ENCODE results near the gene PALLD. TPM values are rescaled to one million over a fixed set of nuclear protein-coding genes. Genes with fewer than 3 reads are reported as not detected.
A peak's percentile ranks its signal among the peaks of the same experiment; 100 is the strongest.

Gene PALLD
- total and polyA plus RNA-seq, 2 of the 8 experiments (the other 6 are each of a cell fraction or from before 2014, with no cell fraction given) = 10.5 to 25.0 TPM

DNA sequence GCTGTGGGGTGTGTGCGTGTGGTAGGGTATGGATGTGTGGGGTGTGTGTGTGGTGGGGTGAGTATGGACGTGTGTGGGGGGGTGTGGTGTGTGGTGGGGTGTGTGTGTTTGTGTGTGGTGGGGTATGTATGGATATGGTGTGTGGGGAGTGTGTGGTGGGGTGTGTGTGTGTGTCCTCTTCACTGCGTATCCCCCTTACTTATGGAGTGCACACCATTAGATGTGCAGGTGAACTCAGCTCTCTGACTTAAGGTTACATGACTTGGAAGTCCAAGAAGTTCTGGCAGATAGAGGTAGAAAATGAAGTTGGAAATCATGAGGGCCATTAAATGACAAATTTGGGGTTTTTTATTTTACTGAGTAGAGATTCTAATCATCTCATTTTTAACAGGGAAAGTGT is 182.5 kb downstream of the PALLD start:
- H3K27ac ChIP-seq (ENCODE audit: low read depth, low read length) = no peak overlapping the region
- TF ChIP-seq TAF7 (optimal IDR thresholded peaks at IDR 0.05; ENCODE audit: borderline replicate concordance, low read depth, low read length) = no peak
- TF ChIP-seq JUND (IDR thresholded peaks at IDR 0.05; ENCODE audit: low read length) = no peak
- TF ChIP-seq RNF2 (IDR thresholded peaks at IDR 0.05; ENCODE audit: borderline replicate concordance, low read depth, low read length, missing control alignments, poor library complexity, severe bottlenecking) = no peak
- TF ChIP-seq RFX5 (IDR thresholded peaks at IDR 0.05; ENCODE audit: borderline replicate concordance, low read depth, low read length) = no peak
- TF ChIP-seq TBP (IDR thresholded peaks at IDR 0.05; ENCODE audit: low read depth, low read length) = no peak
- TF ChIP-seq TAF1 (IDR thresholded peaks at IDR 0.05; ENCODE audit: low read depth, low read length) = no peak
- no peak for TF ChIP-seq EP300 (IDR thresholded peaks at IDR 0.05; ENCODE audit: borderline replicate concordance in 1 of 2, low read depth in 2 of 2, low read length in 2 of 2)
- no peak for TF ChIP-seq CTBP2 (IDR thresholded peaks at IDR 0.05; ENCODE audit: borderline replicate concordance, insufficient read depth, insufficient read length, low read length)
- TF ChIP-seq CEBPB (IDR thresholded peaks at IDR 0.05; ENCODE audit: low read depth, low read length) = no peak
- no peak for TF ChIP-seq GTF2F1 (IDR thresholded peaks at IDR 0.05; ENCODE audit: borderline replicate concordance, low read depth, low read length)
- TF ChIP-seq, protein P1, sequence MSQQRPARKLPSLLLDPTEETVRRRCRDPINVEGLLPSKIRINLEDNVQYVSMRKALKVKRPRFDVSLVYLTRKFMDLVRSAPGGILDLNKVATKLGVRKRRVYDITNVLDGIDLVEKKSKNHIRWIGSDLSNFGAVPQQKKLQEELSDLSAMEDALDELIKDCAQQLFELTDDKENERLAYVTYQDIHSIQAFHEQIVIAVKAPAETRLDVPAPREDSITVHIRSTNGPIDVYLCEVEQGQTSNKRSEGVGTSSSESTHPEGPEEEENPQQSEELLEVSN (IDR thresholded peaks at IDR 0.05) = no peak
- TF ChIP-seq SP4 (IDR thresholded peaks at IDR 0.05; ENCODE audit: low read length) = no peak
- TF ChIP-seq CHD1 (IDR thresholded peaks at IDR 0.05; ENCODE audit: low read depth, low read length) = no peak

More for the DNA sequence above, 182.5 kb downstream of the PALLD start:
- no peak for FAIRE-seq
- H3K4me1 ChIP-seq (replicated peaks in 1 of 4; ENCODE audit: control insufficient read depth in 3 of 4, insufficient read depth in 4 of 4, low read length in 3 of 4) = no peaks in the 10 kb centered on the region; a peak in 1 of 7 replicates
- peaks cover 9% of the 10 kb centered on the region; the same call in 1 of the 2 replicates for H3K23me2 ChIP-seq (ENCODE audit: low read depth, low read length)
- H3K18ac ChIP-seq (ENCODE audit: extremely low read depth, low read length) = no peak overlapping the region
- no peaks in the 10 kb centered on the region for H3K27me3 ChIP-seq (replicated peaks in 1 of 4; ENCODE audit: control insufficient read depth in 3 of 4, extremely low read depth in 1 of 4, insufficient read depth in 3 of 4, low read length in 3 of 4)
- no peak overlapping the region for H3K9ac ChIP-seq (replicated peaks in 1 of 4; ENCODE audit: extremely low read depth in 1 of 4, low read depth in 3 of 4, low read length in 3 of 4)
- no peaks in the 10 kb centered on the region for H3K9me3 ChIP-seq (ENCODE audit: insufficient read depth in 2 of 2, low read depth in 1 of 2, low read length in 1 of 2)
- 0 out of 2 replicates have a peak overlapping the region, but pooled peaks have one; percentile 47 for H2AK5ac ChIP-seq (ENCODE audit: low read depth, low read length)
- H4K5ac ChIP-seq (ENCODE audit: insufficient read length, low read depth, low read length) = no peak overlapping the region
- no peaks in the 10 kb centered on the region; a peak in 1 of 8 replicates for H3K36me3 ChIP-seq (ENCODE audit: control insufficient read depth in 2 of 4, insufficient read depth in 4 of 4, low read length in 3 of 4)
- H4K20me1 ChIP-seq (replicated peaks in 1 of 2; ENCODE audit: control insufficient read depth in 1 of 2, insufficient read depth in 2 of 2, low read length in 2 of 2) = peaks cover 0 to 4% of the 10 kb centered on the region in 2 experiments
- no peak overlapping the region for H2BK15ac ChIP-seq (ENCODE audit: low read length)
- H3K4ac ChIP-seq (replicated peaks; ENCODE audit: insufficient read length, low read depth, low read length) = no peak overlapping the region
- no peak overlapping the region for H4K91ac ChIP-seq (replicated peaks; ENCODE audit: insufficient read length, low read length)
- 100% methylated on average over 2 of the region's 3 CpGs; no CpG with 5 or more reads in 1 of the 2 experiments for WGBS, 2 experiments (ENCODE audit: extremely low coverage in 1 of 2, insufficient coverage in 1 of 2, insufficient read length in 1 of 2, insufficient replicate concordance in 2 of 2, low coverage in 1 of 2, low lambda C conversion rate in 2 of 2, missing lambda C conversion rate in 1 of 2)
- H3K23ac ChIP-seq (ENCODE audit: insufficient read length) = no peak overlapping the region
- CTCF ChIA-PET (ENCODE audit: partially characterized antibody) = no interaction called here
- no peak overlapping the region for H2BK5ac ChIP-seq (ENCODE audit: low read depth, low read length)
- H2BK12ac ChIP-seq (ENCODE audit: low read depth, low read length) = no peak overlapping the region; the same call in 1 of the 2 replicates
- no peak overlapping the region for H2BK120ac ChIP-seq (replicated peaks; ENCODE audit: low read depth, low read length)
- POLR2A ChIA-PET (ENCODE audit: partially characterized antibody) = no interaction called here
- no peak overlapping the region for H3K4me3 ChIP-seq (ENCODE audit: extremely low read depth in 1 of 4, insufficient read depth in 2 of 4, low read depth in 3 of 4, low read length in 4 of 4)
- peak overlapping the region; percentile 21; the same call in 1 of the 2 replicates for H2BK20ac ChIP-seq (ENCODE audit: low read length)
- H2AFZ ChIP-seq (ENCODE audit: low read length) = no peak overlapping the region
- no peak overlapping the region for H3K4me2 ChIP-seq (ENCODE audit: insufficient read depth in 1 of 2, low read depth in 2 of 2, low read length in 2 of 2)
- DNase-seq (ENCODE audit: low read depth in 1 of 2, low spot score in 2 of 2) = no peak
- no peak overlapping the region for H3K14ac ChIP-seq (ENCODE audit: insufficient read length)
- H4K8ac ChIP-seq (ENCODE audit: extremely low read depth, insufficient read depth, low read length) = no peak overlapping the region
- H3K79me1 ChIP-seq (ENCODE audit: low read depth, low read length) = no peaks in the 10 kb centered on the region; the same call in 1 of the 2 replicates
- no peaks in the 10 kb centered on the region for H3K79me2 ChIP-seq (ENCODE audit: control insufficient read depth in 1 of 2, insufficient read depth in 2 of 2, low read length in 2 of 2)
- peak overlapping the region; percentile 79 for H3K56ac ChIP-seq (replicated peaks; ENCODE audit: insufficient read length, low read depth, low read length)

All from H1 (cell line).